ENCODE data around the gene OXT.

DNA sequence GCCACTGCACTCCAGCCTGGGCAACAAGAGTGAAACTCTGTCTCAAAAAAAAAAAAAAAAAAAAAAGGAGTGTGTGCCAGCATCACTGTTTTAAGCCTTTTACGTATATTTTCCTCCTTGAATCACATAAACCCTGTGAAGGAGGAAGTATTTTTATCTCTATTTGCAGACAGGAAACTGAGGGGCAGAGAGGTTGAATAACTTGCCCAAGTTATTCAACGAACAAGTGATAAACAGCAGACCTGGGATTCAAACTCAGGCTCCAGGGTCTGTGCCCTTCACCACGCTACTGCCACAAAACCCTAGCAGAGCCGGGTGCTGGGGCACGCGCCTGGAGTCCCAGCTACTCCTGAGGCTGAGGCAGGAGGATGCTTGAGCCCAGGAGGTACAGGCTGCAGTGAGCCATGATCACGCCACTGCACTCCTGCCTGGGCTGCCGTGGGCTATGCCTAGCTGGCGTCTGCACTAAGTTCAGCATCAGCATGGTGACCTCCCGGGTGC, 22.5 kb downstream of the OXT start:
- TF ChIP-seq, protein P1, sequence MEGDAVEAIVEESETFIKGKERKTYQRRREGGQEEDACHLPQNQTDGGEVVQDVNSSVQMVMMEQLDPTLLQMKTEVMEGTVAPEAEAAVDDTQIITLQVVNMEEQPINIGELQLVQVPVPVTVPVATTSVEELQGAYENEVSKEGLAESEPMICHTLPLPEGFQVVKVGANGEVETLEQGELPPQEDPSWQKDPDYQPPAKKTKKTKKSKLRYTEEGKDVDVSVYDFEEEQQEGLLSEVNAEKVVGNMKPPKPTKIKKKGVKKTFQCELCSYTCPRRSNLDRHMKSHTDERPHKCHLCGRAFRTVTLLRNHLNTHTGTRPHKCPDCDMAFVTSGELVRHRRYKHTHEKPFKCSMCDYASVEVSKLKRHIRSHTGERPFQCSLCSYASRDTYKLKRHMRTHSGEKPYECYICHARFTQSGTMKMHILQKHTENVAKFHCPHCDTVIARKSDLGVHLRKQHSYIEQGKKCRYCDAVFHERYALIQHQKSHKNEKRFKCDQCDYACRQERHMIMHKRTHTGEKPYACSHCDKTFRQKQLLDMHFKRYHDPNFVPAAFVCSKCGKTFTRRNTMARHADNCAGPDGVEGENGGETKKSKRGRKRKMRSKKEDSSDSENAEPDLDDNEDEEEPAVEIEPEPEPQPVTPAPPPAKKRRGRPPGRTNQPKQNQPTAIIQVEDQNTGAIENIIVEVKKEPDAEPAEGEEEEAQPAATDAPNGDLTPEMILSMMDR (IDR thresholded peaks at IDR 0.05; ENCODE audit: extremely low read depth in 1 of 2, insufficient read depth in 1 of 2, low read depth in 1 of 2, low read length in 2 of 2): no peak
- no peak for TF ChIP-seq POLR2AphosphoS5 (IDR thresholded peaks at IDR 0.05; ENCODE audit: insufficient read depth, low read depth, low read length)
- TF ChIP-seq, protein P2, sequence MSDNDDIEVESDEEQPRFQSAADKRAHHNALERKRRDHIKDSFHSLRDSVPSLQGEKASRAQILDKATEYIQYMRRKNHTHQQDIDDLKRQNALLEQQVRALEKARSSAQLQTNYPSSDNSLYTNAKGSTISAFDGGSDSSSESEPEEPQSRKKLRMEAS (IDR thresholded peaks at IDR 0.05; ENCODE audit: insufficient read depth, insufficient read length): no peak

Data from endothelial cell of umbilical vein (primary cell).